Measurements from ENCODE around the gene EEPD1.
A peak's percentile ranks its signal among the peaks of the same experiment; 100 is the strongest.

The EEPD1 gene

DNA sequence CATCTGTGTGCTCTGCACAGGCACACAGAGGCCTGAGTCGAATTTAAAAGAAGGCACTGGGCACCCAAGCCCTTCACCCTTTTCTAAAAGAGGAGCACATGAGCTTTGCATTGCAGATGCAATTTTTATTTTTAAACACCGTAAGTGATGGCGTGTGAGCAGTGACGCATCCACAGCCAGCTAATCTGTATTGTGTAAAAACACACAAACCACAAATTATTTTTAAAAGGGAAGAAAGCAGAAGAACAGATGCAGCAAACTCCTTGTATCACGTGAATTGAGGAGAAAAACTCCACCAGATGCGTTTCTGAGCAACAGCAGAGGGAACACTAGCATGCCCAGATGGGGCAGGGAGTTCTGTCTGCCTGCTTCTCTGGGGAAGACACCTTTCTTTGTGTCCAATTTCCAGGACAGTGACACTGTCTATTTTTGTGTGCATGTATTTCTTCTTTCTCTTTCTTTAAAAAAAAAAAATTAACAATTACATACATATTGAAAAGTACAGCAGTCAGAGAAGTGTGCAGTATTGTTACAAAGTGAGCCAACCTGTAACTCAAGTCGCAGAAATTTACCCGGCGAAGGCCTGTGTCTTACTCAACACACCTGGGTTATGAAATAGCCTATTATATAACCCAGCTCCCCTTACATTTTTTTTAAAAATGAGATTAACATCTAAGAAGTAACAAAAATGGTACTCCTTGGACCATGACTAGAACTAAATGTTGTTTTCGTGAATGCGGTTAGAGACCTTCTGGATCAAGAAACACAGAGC, 39.2 kb downstream of the EEPD1 start:
- DNase-seq (ENCODE audit: low read depth in 1 of 2, low spot score in 1 of 2): no peak
- in situ Hi-C loops (cut with HindIII; ENCODE audit: low pct_unique_long_range_greater_than_20kb, low sequenced_read_pairs): no loop called here
- TF ChIP-seq JUND (IDR thresholded peaks at IDR 0.05; ENCODE audit: low read depth): no peak

DNA sequence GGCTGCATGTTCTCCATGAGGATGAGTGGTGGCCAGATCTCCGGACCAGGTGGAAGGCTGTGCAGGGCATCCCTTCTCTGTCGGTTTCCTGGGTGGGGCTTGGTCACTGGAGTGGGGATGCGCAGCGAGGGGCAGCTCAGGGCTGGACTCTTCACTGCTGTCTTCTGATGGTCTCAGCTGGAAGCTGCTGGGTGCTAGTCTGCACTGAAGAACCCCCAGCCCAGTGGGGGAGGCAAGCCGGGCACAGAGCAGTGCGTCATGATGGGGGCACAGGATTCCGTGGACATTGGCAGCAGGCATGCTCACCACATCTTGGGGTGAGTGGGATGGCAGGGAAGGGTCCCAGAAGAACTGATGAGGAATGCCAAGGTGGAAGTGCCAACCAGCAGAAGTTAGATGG, 39.8 kb downstream of the EEPD1 start:
- in situ Hi-C loops (cut with HindIII; ENCODE audit: low pct_unique_long_range_greater_than_20kb, low sequenced_read_pairs): no loop called here
- no peak for TF ChIP-seq JUND (IDR thresholded peaks at IDR 0.05; ENCODE audit: low read depth)
- DNase-seq (ENCODE audit: low read depth in 1 of 2, low spot score in 1 of 2): no peak

- no peak for DNase-seq (ENCODE audit: low read depth in 1 of 2, low spot score in 1 of 2)
- TF ChIP-seq JUND (IDR thresholded peaks at IDR 0.05; ENCODE audit: low read depth): no peak
- in situ Hi-C loops (cut with HindIII; ENCODE audit: low pct_unique_long_range_greater_than_20kb, low sequenced_read_pairs): no loop called here
Measured at GRCh38 chr7:36198854-36199266, 45.8 kb downstream of the EEPD1 start.

- no peak for DNase-seq (ENCODE audit: low read depth in 1 of 2, low spot score in 1 of 2)
- in situ Hi-C loops (cut with HindIII; ENCODE audit: low pct_unique_long_range_greater_than_20kb, low sequenced_read_pairs): no loop called here
- TF ChIP-seq JUND (IDR thresholded peaks at IDR 0.05; ENCODE audit: low read depth): no peak
Measured at GRCh38 chr7:36199329-36199728, 46.3 kb downstream of the EEPD1 start.

DNA sequence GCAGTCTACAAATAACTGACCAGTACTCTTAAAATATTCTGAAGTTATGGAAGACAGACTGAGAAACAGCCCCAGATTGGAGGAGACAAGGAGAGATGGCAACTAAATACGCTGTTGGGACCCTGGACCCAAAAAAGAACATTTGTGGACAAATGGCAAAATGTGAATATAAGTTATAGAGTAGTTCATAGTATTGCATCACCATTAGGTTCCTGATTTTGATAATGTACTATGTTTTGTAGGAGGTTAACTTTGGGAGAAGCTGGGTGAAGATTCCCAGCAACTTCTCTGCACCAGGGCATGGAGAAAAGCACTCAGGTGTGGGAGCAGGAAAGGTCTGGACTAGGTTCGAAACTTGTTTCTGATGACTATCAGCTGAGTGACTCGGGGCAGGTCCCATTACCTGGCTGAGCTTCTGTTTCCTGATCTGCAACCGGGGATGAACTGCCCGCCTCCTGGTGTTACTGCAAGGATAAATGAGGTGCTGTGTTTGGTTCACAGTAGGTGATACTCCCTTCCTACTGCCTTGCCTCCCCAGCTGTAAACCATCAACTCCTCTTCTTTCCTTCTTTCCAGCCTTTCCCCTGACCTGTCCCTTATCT, 48.2 kb downstream of the EEPD1 start:
- in situ Hi-C loops (cut with HindIII; ENCODE audit: low pct_unique_long_range_greater_than_20kb, low sequenced_read_pairs): no loop called here
- DNase-seq (ENCODE audit: low read depth in 1 of 2, low spot score in 1 of 2): peak in 1 of 2 experiments; percentile 27
- TF ChIP-seq JUND (IDR thresholded peaks at IDR 0.05; ENCODE audit: low read depth): no peak

DNA sequence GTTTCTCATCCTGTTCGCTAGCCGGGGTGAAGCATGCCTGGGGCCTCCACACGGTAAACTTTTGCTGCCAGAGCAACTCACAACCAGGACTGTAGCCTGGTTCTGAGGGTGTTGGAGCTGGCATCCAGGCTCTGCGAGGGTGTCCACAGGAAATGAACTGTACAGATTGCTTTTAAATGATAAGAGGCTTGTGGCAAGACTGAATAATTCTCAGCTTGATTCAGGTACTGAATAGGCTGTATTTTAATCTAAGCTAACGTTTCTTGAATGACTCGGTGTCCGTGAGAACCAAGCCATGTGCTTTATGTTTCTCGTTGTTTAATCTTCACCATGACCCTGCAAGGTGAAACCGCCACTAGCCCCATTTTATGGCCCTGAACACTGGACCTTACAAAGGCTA, 49.3 kb downstream of the EEPD1 start:
- no peak for TF ChIP-seq JUND (IDR thresholded peaks at IDR 0.05; ENCODE audit: low read depth)
- in situ Hi-C loops (cut with HindIII; ENCODE audit: low pct_unique_long_range_greater_than_20kb, low sequenced_read_pairs): no loop called here
- no peak for DNase-seq (ENCODE audit: low read depth in 1 of 2, low spot score in 1 of 2)

- in situ Hi-C loops (cut with HindIII; ENCODE audit: low pct_unique_long_range_greater_than_20kb, low sequenced_read_pairs): no loop called here
- no peak for DNase-seq (ENCODE audit: low read depth in 1 of 2, low spot score in 1 of 2)
- no peak for TF ChIP-seq JUND (IDR thresholded peaks at IDR 0.05; ENCODE audit: low read depth)
Measured at GRCh38 chr7:36203071-36203790, 50.2 kb downstream of the EEPD1 start.

DNA sequence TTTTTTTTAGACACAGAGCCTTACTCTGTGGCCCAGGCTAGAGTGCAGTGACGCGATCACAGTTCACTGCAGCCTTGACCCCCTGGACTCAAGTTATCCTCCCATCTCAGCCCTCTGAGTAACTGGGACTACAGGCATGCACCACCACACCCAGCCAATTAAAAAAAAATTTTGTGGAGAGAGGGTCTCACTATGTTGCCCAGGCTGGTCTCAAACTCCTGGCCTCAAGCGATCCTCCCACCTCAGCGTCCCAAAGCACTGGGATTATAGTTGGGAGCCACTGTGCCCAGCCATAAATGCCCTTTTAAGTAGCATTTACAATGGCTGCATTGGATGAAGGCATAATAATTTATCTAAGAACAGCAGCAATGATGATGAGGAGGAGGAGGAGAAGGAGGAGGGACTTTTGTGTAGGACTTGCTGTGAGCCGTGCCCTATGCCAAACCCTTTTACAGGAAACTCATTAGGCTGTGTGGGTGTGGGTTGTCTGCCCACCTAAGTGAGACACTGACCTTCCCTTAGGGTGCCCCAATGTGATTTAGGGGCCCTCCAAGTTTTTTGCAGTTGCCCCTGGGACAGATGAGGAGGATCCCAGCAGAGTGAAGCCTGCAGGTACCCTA, 51.1 kb downstream of the EEPD1 start:
- DNase-seq (ENCODE audit: low read depth in 1 of 2, low spot score in 1 of 2): no peak
- in situ Hi-C loops (cut with HindIII; ENCODE audit: low pct_unique_long_range_greater_than_20kb, low sequenced_read_pairs): no loop called here
- TF ChIP-seq JUND (IDR thresholded peaks at IDR 0.05; ENCODE audit: low read depth): no peak

- no peak for TF ChIP-seq JUND (IDR thresholded peaks at IDR 0.05; ENCODE audit: low read depth)
- no peak for DNase-seq (ENCODE audit: low read depth in 1 of 2, low spot score in 1 of 2)
- in situ Hi-C loops (cut with HindIII; ENCODE audit: low pct_unique_long_range_greater_than_20kb, low sequenced_read_pairs): no loop called here
Measured at GRCh38 chr7:36204929-36205635, 52.0 kb downstream of the EEPD1 start.

DNA sequence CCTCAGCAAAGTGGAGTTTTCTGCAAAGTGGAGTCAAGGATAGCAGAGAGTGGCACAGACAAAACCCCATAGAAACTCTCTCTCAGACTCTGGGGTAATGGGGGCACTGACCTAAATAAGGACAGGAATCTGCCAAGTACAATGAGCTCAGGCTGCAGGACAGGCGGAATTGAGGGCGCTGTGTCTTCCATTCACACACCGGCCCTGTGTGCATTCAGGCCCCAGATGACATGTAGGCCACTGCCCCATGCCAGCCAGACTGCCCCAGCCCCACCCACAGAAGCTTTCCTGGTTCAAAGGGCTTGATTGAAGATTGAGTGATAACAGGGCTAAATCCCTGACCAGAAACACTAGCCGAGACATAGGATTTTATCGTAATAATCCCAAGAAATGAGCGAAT, 52.7 kb downstream of the EEPD1 start:
- TF ChIP-seq JUND (IDR thresholded peaks at IDR 0.05; ENCODE audit: low read depth): no peak
- no peak for DNase-seq (ENCODE audit: low read depth in 1 of 2, low spot score in 1 of 2)
- in situ Hi-C loops (cut with HindIII; ENCODE audit: low pct_unique_long_range_greater_than_20kb, low sequenced_read_pairs): no loop called here

DNA sequence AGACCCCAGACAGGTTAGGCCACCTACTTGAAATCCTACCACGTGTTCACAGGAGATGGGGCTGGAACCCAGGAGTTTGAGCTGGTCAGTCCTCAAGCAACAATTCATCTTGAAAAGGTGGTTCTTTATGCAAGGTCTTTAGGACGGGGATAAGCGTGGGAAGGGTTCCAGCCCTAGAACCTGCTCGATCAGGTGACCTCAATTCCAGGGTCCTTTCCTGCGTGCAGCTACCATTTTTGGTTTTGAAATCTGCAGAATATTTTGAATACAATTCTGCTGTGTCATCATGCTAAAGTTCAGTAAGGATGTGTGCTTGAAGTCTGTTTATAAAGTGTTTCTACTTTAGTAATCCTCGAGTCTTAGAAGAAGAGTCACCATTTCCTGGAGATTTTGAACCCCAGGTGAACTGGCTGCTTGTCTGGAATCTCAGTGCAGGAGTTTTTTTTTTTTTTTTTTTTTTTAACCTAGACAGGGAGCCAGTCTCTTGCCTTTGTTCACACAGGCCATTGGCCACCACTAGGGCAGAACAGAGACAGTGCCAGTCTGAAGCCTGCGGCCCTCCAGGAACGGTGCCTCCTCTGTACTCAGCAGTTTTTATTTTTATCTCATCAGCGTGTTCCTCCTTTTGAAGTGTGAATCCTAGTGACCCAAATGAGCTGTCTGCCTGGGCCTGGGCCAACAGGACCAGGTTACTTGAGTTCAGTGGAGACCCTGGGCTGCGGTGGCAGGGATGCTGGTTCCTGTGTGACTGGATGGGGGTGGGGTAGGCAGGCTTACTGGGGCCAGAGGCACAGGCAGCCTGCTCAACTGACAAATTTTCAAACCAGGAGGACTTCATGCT, 54.6 kb downstream of the EEPD1 start:
- no peak for TF ChIP-seq JUND (IDR thresholded peaks at IDR 0.05; ENCODE audit: low read depth)
- in situ Hi-C loops (cut with HindIII; ENCODE audit: low pct_unique_long_range_greater_than_20kb, low sequenced_read_pairs): no loop called here
- DNase-seq (ENCODE audit: low read depth in 1 of 2, low spot score in 1 of 2): no peak

Data from T47D (cell line).